22Rv1 (cell line): ENCODE results near the gene LFNG.
A peak's percentile ranks its signal among the peaks of the same experiment; 100 is the strongest.

Experiments used
- H3K27ac ChIP-seq: fragments of 450-650 bp; 2 replicates; pipeline ENCODE4 v1.5.1; 2017
- CTCF ChIP-seq: fragments of 450-650 bp; IDR thresholded peaks from 2 replicates; pipeline ENCODE4 v1.5.1; 2017; ENCODE audit warnings: mild to moderate bottlenecking
- ZFX ChIP-seq: fragments of 450-650 bp; IDR thresholded peaks from 2 replicates; pipeline ENCODE4 v1.6.1; 2017; ENCODE audit warnings: antibody characterized with exemption, borderline replicate concordance

Gene LFNG

GRCh38 chr7:2523941-2524807 is 4.6 kb downstream of the LFNG start:
- peak overlapping the region; percentile 84 for H3K27ac ChIP-seq

GRCh38 chr7:2524808-2525657 is 5.5 kb downstream of the LFNG start:
- TF ChIP-seq CTCF (no peak), ZFX (no peak)
- peak overlapping the region; percentile 84 for H3K27ac ChIP-seq

More at GRCh38 chr7:2523941-2524807, 4.6 kb downstream of the LFNG start:
- TF ChIP-seq ZFX = no peak
- no peak for TF ChIP-seq CTCF

- H3K27ac ChIP-seq = peak overlapping the region; percentile 38; the same call in 1 of the 2 replicates
Measured at GRCh38 chr7:2525658-2526630, 6.4 kb downstream of the LFNG start.

DNA sequence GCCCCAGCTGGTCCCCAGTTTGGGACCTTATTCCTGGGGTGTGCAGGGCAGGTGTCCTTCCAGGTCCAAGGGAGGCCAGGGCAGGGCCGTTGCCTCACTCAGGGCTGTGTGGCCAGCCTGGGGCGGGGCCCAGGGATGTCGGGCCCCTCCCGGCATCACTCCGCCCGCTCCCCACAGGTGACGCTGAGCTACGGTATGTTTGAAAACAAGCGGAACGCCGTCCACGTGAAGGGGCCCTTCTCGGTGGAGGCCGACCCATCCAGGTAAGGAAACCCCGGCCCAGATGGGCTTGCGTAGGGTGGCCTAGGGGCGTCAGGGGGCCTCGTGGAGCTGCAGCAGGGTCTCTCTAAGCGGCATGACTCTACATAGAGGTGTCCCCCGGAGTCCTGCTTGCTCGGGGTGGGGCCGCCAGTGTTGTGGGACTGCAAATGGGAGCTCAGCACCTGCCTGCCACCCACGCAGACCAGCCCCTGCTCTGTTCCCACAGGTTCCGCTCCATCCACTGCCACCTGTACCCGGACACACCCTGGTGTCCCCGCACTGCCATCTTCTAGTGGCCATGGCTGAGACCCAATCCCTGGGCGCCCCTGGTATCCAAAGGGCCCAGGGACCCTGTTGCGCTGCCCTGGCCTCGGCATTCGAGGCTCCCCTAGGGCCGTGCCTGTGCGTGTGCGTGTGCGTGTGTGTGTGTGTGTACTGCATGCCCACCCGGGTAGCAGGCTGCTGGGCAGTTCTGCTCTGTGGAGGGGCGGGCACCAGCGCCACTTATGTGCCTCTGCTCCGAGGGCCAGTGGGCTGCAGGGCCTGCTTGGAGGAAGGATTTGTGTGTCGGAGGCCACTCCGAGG is 7.3 kb downstream of the LFNG start:
- TF ChIP-seq CTCF (no peak), ZFX (no peak)

More at GRCh38 chr7:2525658-2526630, 6.4 kb downstream of the LFNG start:
- TF ChIP-seq ZFX (no peak), CTCF (no peak)

GRCh38 chr7:2527505-2528467 is 8.2 kb downstream of the LFNG start:
- H3K27ac ChIP-seq = peak overlapping the region; percentile 63
- TF ChIP-seq ZFX (no peak), CTCF (no peak)

More for the DNA sequence above, 7.3 kb downstream of the LFNG start:
- H3K27ac ChIP-seq = peak overlapping the region; percentile 63
